ENCODE measurements around the gene MYBBP1A. TPM values are rescaled to one million over a fixed set of nuclear protein-coding genes. Genes with fewer than 3 reads are reported as not detected.
"Not testable (repeated sequence)": the region's sequence is repeated elsewhere in the genome, so short reads cannot be mapped to it uniquely, and the experiment has no call there.

The MYBBP1A gene
- total and polyA plus RNA-seq, 10 donors: 24.7 to 71.2 (median 51.5) TPM

DNA sequence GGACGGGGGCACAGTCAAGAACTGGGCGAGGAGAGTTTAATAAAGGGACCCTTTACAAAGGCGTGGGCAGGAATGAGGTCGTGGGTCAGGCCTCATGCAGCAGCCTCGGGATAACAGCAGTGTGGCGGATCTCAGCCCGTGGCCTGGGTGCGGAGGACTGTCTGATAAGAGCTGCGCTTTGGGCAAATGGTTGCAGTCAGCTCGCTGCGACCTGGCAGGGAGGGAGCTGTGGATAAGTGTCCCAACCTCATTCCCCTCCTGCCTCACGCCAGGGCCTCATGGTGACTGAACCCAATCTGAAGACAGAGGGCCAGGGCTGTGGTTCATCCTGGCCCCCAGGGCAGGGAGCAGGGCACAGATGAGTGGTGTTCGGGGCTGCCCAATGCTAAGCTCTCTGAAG, 42.8 kb upstream of the MYBBP1A start:
- Histone ChIP-seq H3K4me1 (peaks cover 0 to 15% (median 6%) of the 10 kb centered on the region in 6 donors), H3K27me3 (replicated peaks in 1 of 7) (peaks cover 0 to 49% (median 3%) of the 10 kb centered on the region in 7 donors), H3K9me3 (no peaks in the 10 kb centered on the region), H3K36me3 (no peaks in the 10 kb centered on the region), H3K4me3 (no peak overlapping the region), H3K27ac (peak overlapping the region in 1 of 8 donors; percentile 60)
- DNase-seq: no peak
- 74 to 90% (median 86%) methylated on average over 13 of the region's 13 CpGs for WGBS, 5 donors
- intact Hi-C loops (cut with DNase I; ENCODE audit: low total_unique reads): no loop called here
- TF ChIP-seq POLR2AphosphoS5 (IDR thresholded peaks at IDR 0.05): no peak
- no peak for TF ChIP-seq POLR2A (IDR thresholded peaks at IDR 0.05)
- TF ChIP-seq, protein P1, sequence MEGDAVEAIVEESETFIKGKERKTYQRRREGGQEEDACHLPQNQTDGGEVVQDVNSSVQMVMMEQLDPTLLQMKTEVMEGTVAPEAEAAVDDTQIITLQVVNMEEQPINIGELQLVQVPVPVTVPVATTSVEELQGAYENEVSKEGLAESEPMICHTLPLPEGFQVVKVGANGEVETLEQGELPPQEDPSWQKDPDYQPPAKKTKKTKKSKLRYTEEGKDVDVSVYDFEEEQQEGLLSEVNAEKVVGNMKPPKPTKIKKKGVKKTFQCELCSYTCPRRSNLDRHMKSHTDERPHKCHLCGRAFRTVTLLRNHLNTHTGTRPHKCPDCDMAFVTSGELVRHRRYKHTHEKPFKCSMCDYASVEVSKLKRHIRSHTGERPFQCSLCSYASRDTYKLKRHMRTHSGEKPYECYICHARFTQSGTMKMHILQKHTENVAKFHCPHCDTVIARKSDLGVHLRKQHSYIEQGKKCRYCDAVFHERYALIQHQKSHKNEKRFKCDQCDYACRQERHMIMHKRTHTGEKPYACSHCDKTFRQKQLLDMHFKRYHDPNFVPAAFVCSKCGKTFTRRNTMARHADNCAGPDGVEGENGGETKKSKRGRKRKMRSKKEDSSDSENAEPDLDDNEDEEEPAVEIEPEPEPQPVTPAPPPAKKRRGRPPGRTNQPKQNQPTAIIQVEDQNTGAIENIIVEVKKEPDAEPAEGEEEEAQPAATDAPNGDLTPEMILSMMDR (IDR thresholded peaks at IDR 0.05 in 8 of 11, conservative IDR thresholded peaks at IDR 0.05 in 3 of 11): no peak

DNA sequence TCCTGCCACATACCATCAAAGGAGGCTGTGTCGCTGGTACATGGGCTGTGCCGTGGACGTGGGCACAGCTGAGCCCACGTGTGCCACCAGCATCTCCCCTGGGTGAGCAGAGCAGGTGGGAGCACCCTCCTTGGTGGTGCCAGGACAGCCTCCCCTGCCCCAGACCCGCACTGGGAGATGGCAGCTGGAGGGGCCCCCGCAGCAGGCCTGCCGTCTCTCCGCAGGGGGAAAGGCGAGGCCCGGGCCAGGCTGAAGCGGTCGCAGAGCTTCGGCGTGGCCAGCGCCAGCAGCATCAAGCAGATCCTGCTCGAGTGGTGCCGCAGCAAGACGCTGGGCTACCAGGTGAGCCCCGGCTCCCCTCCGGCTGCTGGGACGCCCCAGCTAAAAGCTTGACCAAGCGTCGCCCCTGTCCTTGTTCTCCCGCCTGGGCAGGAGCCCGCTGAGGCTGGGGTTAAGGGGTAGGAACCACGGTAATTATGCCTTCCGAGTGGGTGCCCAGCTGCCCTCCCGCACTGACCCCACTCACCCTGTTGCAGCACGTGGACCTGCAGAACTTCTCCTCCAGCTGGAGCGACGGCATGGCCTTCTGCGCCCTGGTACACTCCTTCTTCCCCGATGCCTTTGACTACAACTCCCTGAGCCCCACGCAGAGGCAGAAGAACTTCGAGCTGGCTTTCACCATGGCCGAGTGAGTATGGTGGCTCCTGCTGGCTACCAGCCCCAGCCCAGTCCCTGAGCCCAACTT, 41.6 kb upstream of the MYBBP1A start:
- Histone ChIP-seq H3K27ac (no peak overlapping the region), H3K4me3 (no peak overlapping the region), H3K36me3 (no peaks in the 10 kb centered on the region), H3K27me3 (replicated peaks in 1 of 7) (peaks cover 0 to 55% (median 3%) of the 10 kb centered on the region in 7 donors), H3K4me1 (peaks cover 0 to 15% (median 6%) of the 10 kb centered on the region in 6 donors), H3K9me3 (no peaks in the 10 kb centered on the region)
- 94 to 96% (median 96%) methylated on average over 20 to 36 of the region's 36 CpGs for WGBS, 5 donors
- TF ChIP-seq, protein P1 (IDR thresholded peaks at IDR 0.05 in 8 of 11, conservative IDR thresholded peaks at IDR 0.05 in 3 of 11): no peak
- no peak for TF ChIP-seq POLR2A (IDR thresholded peaks at IDR 0.05)
- TF ChIP-seq POLR2AphosphoS5 (IDR thresholded peaks at IDR 0.05): no peak
- no peak for DNase-seq
- intact Hi-C loops (cut with DNase I; ENCODE audit: low total_unique reads): no loop called here

DNA sequence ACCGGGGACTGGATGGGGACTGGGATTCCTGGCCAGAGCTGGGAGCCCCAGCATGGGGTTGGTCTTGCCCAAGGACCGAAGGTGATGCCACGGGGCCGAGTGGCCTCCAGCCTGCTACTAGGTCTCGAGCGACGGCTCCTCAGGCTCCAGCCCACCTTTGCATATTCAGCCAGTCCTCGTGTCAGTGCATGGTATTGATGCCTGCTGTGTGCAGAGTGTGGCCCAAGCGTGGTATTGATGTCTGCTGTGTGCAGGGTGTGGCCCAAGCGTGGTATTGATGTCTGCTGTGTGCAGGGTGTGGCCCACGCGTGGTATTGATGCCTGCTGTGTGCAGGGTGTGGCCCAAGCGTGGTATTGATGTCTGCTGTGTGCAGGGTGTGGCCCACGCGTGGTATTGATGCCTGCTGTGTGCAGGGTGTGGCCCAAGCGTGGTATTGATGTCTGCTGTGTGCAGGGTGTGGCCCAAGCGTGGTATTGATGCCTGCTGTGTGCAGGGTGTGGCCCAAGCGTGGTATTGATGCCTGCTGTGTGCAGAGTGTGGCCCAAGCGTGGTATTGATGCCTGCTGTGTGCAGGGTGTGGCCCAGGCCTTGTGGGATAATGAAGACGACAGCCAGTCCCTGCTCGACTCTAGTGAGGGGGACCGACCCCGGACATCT, 40.6 kb upstream of the MYBBP1A start:
- H3K9me3 ChIP-seq; H3K4me3 ChIP-seq; intact Hi-C loops (cut with DNase I; ENCODE audit: low total_unique reads); H3K27ac ChIP-seq; DNase-seq; H3K36me3 ChIP-seq: not testable (repeated sequence)
- peaks cover 0 to 15% (median 6%) of the 10 kb centered on the region in 6 donors for H3K4me1 ChIP-seq
- peaks cover 0 to 65% (median 3%) of the 10 kb centered on the region in 7 donors for H3K27me3 ChIP-seq (replicated peaks in 1 of 7)
- WGBS, 5 donors: 88 to 94% (median 89%) methylated on average over 5 to 23 of the region's 23 CpGs

DNA sequence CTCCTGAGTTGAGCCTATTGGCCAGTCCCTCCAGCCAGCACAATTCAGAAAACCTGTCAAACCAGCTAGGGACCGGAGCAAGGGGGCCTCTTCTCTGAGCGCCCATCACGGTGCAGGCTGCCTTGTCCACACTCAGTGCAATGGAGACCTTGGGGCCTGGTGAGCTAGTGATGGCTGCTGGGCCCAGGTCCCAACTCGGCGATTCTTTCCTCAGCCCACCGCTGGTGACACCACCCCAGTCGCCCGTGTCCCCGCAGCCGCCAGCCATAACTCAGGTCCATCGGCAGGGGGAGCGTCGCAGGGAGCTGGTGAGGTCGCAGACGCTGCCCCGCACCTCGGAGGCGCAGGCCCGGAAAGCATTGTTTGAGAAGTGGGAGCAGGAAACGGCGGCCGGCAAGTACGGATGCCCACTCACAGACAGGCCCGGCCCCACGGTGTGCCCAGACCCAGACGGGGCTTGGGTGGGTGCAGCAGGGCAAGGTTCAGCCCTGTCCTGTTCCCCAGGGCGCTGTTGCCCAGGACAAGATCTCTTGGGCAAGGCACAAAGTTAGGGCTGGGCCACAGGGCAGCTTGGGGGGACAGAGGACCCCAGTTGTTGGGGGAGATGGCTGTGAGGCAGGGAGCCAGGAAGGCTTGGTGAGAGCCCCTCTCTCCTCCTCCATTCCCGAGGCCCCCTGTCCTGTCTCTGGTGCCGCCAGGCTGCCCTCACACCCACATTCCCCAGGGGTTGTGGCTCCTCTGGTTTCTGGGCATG, 39.9 kb upstream of the MYBBP1A start:
- Histone ChIP-seq H3K27ac (no peak overlapping the region), H3K27me3 (replicated peaks in 1 of 7) (peaks cover 0 to 60% (median 3%) of the 10 kb centered on the region in 7 donors), H3K4me1 (peaks cover 0 to 15% (median 6%) of the 10 kb centered on the region in 6 donors), H3K36me3 (no peaks in the 10 kb centered on the region), H3K9me3 (no peaks in the 10 kb centered on the region), H3K4me3 (peak overlapping the region in 1 of 8 donors; percentile 13)
- no peak for DNase-seq
- WGBS, 5 donors: 20 to 32% (median 27%) methylated on average over 15 to 29 of the region's 29 CpGs
- TF ChIP-seq, protein P1 (IDR thresholded peaks at IDR 0.05 in 8 of 11, conservative IDR thresholded peaks at IDR 0.05 in 3 of 11): peak in 7 of 11 experiments; percentile 41 to 58 (median 47)
- TF ChIP-seq POLR2AphosphoS5 (IDR thresholded peaks at IDR 0.05) (peak in 1 of 3 donors; percentile 38), POLR2A (IDR thresholded peaks at IDR 0.05) (no peak)
- intact Hi-C loops (cut with DNase I; ENCODE audit: low total_unique reads): no loop called here
